ENCODE results near the gene S100A14.
"Not testable (repeated sequence)": the region's sequence is repeated elsewhere in the genome, so short reads cannot be mapped to it uniquely, and the experiment has no call there.

The S100A14 gene

GRCh38 chr1:153616144-153616916 lies at the start of gene S100A14:
TSS of gene S100A14 (minus strand) at chr1:153616325. CDS start at chr1:153615858, 467 bp downstream.
- DNase-seq (ENCODE audit: low spot score): no peak

- no peak for DNase-seq (ENCODE audit: low spot score)
Observed at GRCh38 chr1:153663211-153663610, 47.1 kb upstream of the S100A14 start.

GRCh38 chr1:153662269-153662668 lies 46.1 kb upstream of the S100A14 start:
- no peak for DNase-seq (ENCODE audit: low spot score)

- peak; percentile 40 for DNase-seq (ENCODE audit: low spot score)
Observed at GRCh38 chr1:153661111-153661708, 45.1 kb upstream of the S100A14 start.

- no peak for DNase-seq (ENCODE audit: low spot score)
Observed at GRCh38 chr1:153659656-153660055, 43.5 kb upstream of the S100A14 start.

GRCh38 chr1:153659175-153659534 lies 43.0 kb upstream of the S100A14 start:
- DNase-seq (ENCODE audit: low spot score): no peak

GRCh38 chr1:153658400-153659174 lies 42.5 kb upstream of the S100A14 start, which contains the start of gene SNAPIN:
TSS of gene SNAPIN (plus strand) at chr1:153658703. CDS start at chr1:153658744, 41 bp downstream.
- DNase-seq (ENCODE audit: low spot score): peak; percentile 97

GRCh38 chr1:153655333-153655732 lies 39.2 kb upstream of the S100A14 start:
- no peak for DNase-seq (ENCODE audit: low spot score)

- DNase-seq (ENCODE audit: low spot score): no peak
Observed at GRCh38 chr1:153652805-153653500, 36.8 kb upstream of the S100A14 start.

GRCh38 chr1:153651771-153652170 lies 35.6 kb upstream of the S100A14 start:
- DNase-seq (ENCODE audit: low spot score): peak; percentile 63

GRCh38 chr1:153649863-153650235 lies 33.7 kb upstream of the S100A14 start:
- DNase-seq (ENCODE audit: low spot score): no peak

- DNase-seq (ENCODE audit: low spot score): peak; percentile 34
Observed at GRCh38 chr1:153649137-153649862, 33.2 kb upstream of the S100A14 start.

GRCh38 chr1:153648000-153648643 lies 32.0 kb upstream of the S100A14 start:
- DNase-seq (ENCODE audit: low spot score): no peak

GRCh38 chr1:153647346-153647714 lies 31.2 kb upstream of the S100A14 start:
- no peak for DNase-seq (ENCODE audit: low spot score)

GRCh38 chr1:153646672-153647345 lies 30.7 kb upstream of the S100A14 start:
- no peak for DNase-seq (ENCODE audit: low spot score)

- DNase-seq (ENCODE audit: low spot score): no peak
Observed at GRCh38 chr1:153643816-153644215, 27.7 kb upstream of the S100A14 start.

- no peak for DNase-seq (ENCODE audit: low spot score)
Observed at GRCh38 chr1:153643100-153643499, 27.0 kb upstream of the S100A14 start.

GRCh38 chr1:153642161-153642560 lies 26.0 kb upstream of the S100A14 start:
- no peak for DNase-seq (ENCODE audit: low spot score)

GRCh38 chr1:153640861-153641260 lies 24.7 kb upstream of the S100A14 start:
- DNase-seq (ENCODE audit: low spot score): no peak

- not testable (repeated sequence) for DNase-seq (ENCODE audit: low spot score)
Observed at GRCh38 chr1:153640213-153640612, 24.1 kb upstream of the S100A14 start.

- no peak for DNase-seq (ENCODE audit: low spot score)
Observed at GRCh38 chr1:153639280-153639679, 23.2 kb upstream of the S100A14 start.
